Placental pericyte (primary cell): ENCODE data around the gene RNU5D-1. TPM values are rescaled to one million over a fixed set of nuclear protein-coding genes. Genes with fewer than 3 reads are reported as not detected.
A peak's percentile ranks its signal among the peaks of the same experiment; 100 is the strongest.

ENCODE experiments used
- small RNA-seq: library from RNA; depleted of rRNA; stranded (forward); fragments of <200 nt; gene quantifications from one replicate; pipeline ENCODE3, GENCODE V24; 2012; ENCODE audit warnings: low replicate concordance
- total RNA-seq: library from RNA; depleted of rRNA; stranded (reverse); fragments of >200 nt; gene quantifications from 2 replicates; pipeline ENCODE4 v1.2.3, GENCODE V29; 2012

The RNU5D-1 gene
- not detected in 2 replicates for total RNA-seq

DNA sequence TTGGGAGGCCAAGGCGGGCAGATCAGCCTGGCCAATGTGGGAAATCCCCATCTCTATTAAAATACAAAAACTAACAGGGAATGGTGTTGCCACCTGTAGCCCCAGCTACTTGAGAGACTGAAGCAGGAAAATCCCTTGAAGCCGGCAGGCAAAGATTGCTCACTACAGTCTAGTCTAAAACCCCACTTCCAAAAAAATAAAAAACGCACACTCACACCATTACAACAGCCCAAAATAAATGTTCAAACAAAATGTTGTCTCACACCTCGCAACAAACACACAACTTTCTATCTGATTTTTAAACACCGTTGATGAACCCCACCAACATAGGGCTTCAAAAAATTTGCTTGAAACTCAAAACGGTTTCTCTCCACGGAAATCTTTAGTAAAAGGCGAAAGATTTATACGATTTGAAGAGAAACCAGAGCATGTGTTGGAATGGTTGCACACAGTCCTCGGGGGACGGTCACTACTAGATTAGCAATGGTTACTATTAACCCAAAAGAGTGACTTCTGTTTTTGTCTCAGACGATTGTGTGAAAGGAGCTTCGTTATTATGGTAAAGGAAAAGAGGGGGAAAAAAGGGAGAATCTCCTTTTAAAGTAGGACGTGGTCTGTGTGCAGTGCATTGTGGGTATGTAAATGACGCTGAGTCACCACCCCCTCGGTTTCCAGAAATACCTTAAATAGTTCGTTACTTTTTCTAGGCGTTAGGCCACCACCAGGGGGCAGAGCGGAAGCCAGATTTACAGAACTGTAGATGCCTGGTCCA is at the start of gene RNU5D-1:
Gene RNU5D-1, minus strand, starts transcription at position 430 of the 772 bp plus-strand sequence.

DNA sequence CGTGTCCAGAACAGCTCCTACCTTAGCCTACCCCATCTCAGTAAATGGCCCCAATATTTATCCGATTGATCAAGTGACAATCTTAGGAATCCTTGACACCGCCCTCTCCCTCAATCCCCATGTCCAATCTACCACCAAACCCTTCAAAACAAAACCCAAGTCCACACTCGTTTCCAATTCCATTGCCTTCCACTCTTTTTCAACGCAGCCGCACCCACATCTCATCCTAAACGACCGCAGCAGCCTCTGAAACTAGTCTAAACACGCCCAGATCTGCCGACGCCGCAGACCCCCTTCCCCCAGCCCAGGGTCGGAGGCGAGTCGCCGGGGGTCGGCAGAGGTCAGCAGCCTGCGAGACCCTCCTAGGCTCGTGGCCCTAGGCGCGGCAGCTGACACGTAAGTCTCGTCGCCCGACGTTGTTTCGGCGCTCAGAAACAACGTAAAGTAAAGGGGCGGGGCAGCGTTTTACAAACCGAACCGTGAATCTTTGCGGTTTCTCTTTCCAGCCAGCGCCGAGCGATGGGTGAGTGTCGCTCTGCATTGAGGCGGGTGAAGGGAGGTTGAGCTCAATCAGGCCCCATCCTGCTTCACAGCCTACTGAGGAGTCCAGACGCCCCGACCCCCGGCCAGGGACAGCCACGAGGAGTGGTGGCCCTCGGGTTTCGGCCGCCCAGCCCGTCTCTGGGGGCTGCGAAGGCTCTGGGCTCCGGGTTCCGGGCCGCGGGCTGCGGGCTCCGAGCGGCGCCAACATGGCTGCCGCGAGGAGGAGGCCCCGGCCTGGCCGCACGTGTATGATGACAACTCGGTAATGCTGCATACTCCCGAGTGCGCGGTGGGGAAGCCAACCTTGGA is 44.3 kb upstream of the RNU5D-1 start, which contains the start of gene RPS8:
Gene RPS8, plus strand, starts transcription at position 463 of the 852 bp plus-strand sequence. Its CDS starts 57 bp downstream, at position 520.

DNA sequence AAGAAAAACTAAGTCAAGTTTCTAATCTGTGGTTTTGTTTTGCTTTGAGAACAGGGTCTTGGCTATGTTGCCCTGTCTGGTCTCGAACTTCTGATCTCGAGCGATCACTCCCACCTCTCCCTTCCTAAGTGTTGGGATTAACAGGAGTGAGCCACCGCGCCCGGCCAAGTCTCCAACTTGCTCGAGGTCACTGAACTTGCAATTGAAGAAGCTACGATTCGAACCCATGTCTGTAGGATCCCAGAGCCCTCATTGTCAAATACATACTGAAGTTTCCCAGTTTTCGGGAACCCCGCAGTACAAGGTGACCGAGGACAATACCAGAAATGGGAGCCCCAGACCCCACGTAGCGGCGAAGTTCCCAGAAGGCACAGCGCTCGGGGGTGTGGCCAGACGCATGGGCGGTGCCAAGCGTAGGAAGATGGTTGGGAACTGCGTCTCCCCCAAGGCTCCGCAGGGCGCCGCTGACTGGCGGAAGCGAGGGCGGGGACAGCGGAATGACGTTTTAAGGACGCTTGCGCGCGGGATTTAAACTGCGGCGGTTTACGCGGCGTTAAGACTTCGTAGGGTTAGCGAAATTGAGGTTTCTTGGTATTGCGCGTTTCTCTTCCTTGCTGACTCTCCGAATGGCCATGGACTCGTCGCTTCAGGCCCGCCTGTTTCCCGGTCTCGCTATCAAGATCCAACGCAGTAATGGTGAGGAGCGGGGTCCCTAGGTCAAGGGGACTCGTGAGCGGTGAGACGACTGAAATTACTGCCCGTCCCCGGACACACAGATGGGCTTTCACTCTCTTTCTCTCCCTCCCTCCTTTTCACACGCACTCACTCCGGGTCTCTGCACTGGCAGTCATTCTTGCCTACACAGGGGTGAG is 8.6 kb upstream of the RNU5D-1 start, which contains the start of gene KIF2C:
Gene KIF2C, plus strand, starts transcription at position 531 of the 872 bp plus-strand sequence. Its CDS starts 96 bp downstream, at position 627.

Small RNAs within 50 kb of the gene (small RNA-seq; reads per million reads assigned to genes)
- gene RNU5D-1 (1,933 reads per million, percentile 100 among the genes with 10 or more reads in this experiment), gene RNU5F-1 (61.8 reads per million, percentile 98 among the genes with 10 or more reads in this experiment), gene SNORD38A (4,003 reads per million, percentile 100 among the genes with 10 or more reads in this experiment), gene SNORD38B (not detected), gene SNORD46 (106 reads per million, percentile 99 among the genes with 10 or more reads in this experiment), gene SNORD55 (not detected)

Other genes with a start within 250 kb of the RNU5D-1 start
- 4.6 and 7.0 TPM in 2 replicates for gene TMEM53, start 56.7 kb downstream of the RNU5D-1 start, total RNA-seq
- 0.66 TPM in 1 of 2 replicates, not detected in the other for gene ARMH1, start 56.5 kb downstream of the RNU5D-1 start, total RNA-seq
- gene KIF2C, start 8.7 kb upstream of the RNU5D-1 start, total RNA-seq: 1.3 and 62.0 TPM in 2 replicates
- gene RPS8, start 44.4 kb upstream of the RNU5D-1 start, total RNA-seq: 982 and 1,269 TPM in 2 replicates
- 0.14 and 0.22 TPM in 2 replicates for gene BEST4, start 57.0 kb upstream of the RNU5D-1 start, total RNA-seq
- gene PLK3, start 69.2 kb upstream of the RNU5D-1 start, total RNA-seq: 71.3 and 112 TPM in 2 replicates
- not detected in 2 replicates for gene DYNLT4, start 76.2 kb upstream of the RNU5D-1 start, total RNA-seq
- gene BTBD19, start 77.4 kb upstream of the RNU5D-1 start, total RNA-seq: 10.5 and 23.4 TPM in 2 replicates
- 0.22 and 0.29 TPM in 2 replicates for gene PTCH2, start 112.1 kb upstream of the RNU5D-1 start, total RNA-seq